Fibroblast of lung (primary cell): ENCODE results near the gene LYRM2.

Experiments used
- EZH2 ChIP-seq: IDR thresholded peaks from 2 replicates; pipeline ENCODE4 v1.5.1; 2012; ENCODE audit warnings: low read length, control low read depth, mild to moderate bottlenecking; ENCODE audit errors: missing control alignments
- TF ChIP-seq, protein P1 (sequence below), 2 donors: IDR thresholded peaks in 1 of 2; conservative IDR thresholded peaks in 1 of 2; 1 replicate in 1 of 2; 2 replicates in 1 of 2; pipeline ENCODE4 v1.5.1; 2011 to 2012; ENCODE audit warnings: low read length in 2 of 2, control low read depth in 1 of 2, inconsistent platforms in 1 of 2, low read depth in 1 of 2, mild to moderate bottlenecking in 1 of 2

DNA sequence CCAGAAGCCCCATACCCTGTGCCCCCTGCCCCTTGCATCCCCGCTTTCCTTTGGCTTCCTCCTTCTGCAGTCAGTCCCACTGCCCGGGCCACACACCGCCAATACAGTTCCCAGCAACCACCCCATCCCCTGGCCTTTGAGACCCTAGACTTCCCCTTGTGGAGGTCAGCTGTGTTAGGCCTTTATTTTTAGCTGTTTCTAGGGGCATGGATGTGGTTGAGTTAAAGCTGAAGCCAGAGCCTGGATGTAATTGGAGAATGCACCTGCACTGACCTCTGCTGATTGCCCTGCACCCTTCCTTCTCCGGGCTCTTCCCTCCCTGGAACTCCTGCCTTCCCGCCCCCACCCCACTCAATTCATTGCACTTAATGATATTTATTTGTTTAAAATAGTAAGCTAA lies 33.9 kb downstream of the LYRM2 start:
- TF ChIP-seq, protein P1, sequence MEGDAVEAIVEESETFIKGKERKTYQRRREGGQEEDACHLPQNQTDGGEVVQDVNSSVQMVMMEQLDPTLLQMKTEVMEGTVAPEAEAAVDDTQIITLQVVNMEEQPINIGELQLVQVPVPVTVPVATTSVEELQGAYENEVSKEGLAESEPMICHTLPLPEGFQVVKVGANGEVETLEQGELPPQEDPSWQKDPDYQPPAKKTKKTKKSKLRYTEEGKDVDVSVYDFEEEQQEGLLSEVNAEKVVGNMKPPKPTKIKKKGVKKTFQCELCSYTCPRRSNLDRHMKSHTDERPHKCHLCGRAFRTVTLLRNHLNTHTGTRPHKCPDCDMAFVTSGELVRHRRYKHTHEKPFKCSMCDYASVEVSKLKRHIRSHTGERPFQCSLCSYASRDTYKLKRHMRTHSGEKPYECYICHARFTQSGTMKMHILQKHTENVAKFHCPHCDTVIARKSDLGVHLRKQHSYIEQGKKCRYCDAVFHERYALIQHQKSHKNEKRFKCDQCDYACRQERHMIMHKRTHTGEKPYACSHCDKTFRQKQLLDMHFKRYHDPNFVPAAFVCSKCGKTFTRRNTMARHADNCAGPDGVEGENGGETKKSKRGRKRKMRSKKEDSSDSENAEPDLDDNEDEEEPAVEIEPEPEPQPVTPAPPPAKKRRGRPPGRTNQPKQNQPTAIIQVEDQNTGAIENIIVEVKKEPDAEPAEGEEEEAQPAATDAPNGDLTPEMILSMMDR (conservative IDR thresholded peaks at IDR 0.05 in 1 of 2, IDR thresholded peaks at IDR 0.05 in 1 of 2; ENCODE audit: low read depth in 1 of 2, low read length in 2 of 2): no peak
- TF ChIP-seq EZH2: no peak
